ENCODE data around the gene CCDC192.
"Not testable (repeated sequence)": the region's sequence is repeated elsewhere in the genome, so short reads cannot be mapped to it uniquely, and the experiment has no call there.

Gene CCDC192

GRCh38 chr5:127766676-127767335 is 63.6 kb downstream of the CCDC192 start:
- H3K27ac ChIP-seq (ENCODE audit: low read depth, low read length): no peak overlapping the region
- H3K9me3 ChIP-seq (ENCODE audit: control insufficient read depth, insufficient read depth, low read depth, low read length): no peaks in the 10 kb centered on the region
- peaks cover 3% of the 10 kb centered on the region for H3K4me1 ChIP-seq (ENCODE audit: control insufficient read depth, insufficient read depth, low read length)
- no peaks in the 10 kb centered on the region for H3K36me3 ChIP-seq (ENCODE audit: control insufficient read depth, insufficient read depth, low read length)
- no peaks in the 10 kb centered on the region for H3K27me3 ChIP-seq (ENCODE audit: control insufficient read depth, insufficient read depth, low read length)
- no peak overlapping the region for H3K9ac ChIP-seq (ENCODE audit: low read length)
- H3K4me3 ChIP-seq (ENCODE audit: low read depth, low read length): no peak overlapping the region

DNA sequence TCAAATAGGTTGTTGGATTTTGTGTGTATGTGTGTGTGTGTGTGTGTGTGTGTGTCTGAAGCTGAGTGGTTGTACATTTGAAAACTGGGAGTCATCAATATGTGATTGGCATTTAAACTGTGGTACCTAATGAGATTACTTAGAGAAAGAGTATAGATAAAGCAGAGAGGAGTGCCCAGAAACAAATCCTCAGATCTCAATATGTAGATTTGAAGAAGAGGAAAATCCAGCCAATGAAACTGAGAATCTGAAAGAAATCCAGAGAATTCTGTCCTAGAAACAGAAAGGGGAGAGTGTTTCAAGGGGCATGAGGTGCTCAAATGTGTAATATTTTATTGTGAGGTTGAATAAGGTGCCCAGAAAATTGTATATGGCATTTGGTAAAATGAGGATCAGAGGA is 66.2 kb downstream of the CCDC192 start:
- Histone ChIP-seq H3K27me3 (ENCODE audit: control insufficient read depth, insufficient read depth, low read length) (no peaks in the 10 kb centered on the region), H3K9ac (ENCODE audit: low read length) (no peak overlapping the region), H3K4me1 (ENCODE audit: control insufficient read depth, insufficient read depth, low read length) (peaks cover 3% of the 10 kb centered on the region; the same call in 1 of the 2 replicates), H3K9me3 (ENCODE audit: control insufficient read depth, insufficient read depth, low read depth, low read length) (no peaks in the 10 kb centered on the region), H3K27ac (ENCODE audit: low read depth, low read length) (no peak overlapping the region), H3K36me3 (ENCODE audit: control insufficient read depth, insufficient read depth, low read length) (no peaks in the 10 kb centered on the region), H3K4me3 (ENCODE audit: low read depth, low read length) (no peak overlapping the region)

GRCh38 chr5:127770272-127770671 is 67.1 kb downstream of the CCDC192 start:
- no peaks in the 10 kb centered on the region for H3K27me3 ChIP-seq (ENCODE audit: control insufficient read depth, insufficient read depth, low read length)
- H3K4me3 ChIP-seq (ENCODE audit: low read depth, low read length): no peak overlapping the region
- peaks cover 3% of the 10 kb centered on the region; the same call in 1 of the 2 replicates for H3K4me1 ChIP-seq (ENCODE audit: control insufficient read depth, insufficient read depth, low read length)

DNA sequence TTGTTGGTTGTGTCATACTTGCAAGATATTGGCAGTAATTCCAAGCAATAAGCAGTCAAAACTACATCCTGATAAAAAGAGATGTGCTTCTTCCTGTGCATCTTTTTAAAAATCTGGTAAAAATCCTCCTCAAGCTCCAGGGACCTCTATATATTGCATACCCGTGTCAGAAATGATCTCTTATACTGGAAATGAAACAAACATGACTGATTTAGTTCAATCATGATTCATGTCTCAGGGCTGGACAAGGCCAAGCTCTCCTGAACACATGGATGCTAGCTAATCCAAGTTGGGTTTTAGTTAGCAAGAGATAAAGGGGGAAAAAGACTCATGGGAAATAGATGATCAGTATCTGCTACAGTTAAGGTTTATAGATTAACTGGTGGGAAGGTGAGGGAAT is 69.3 kb downstream of the CCDC192 start:
- Histone ChIP-seq H3K9ac (ENCODE audit: low read length) (no peak overlapping the region), H3K36me3 (ENCODE audit: control insufficient read depth, insufficient read depth, low read length) (no peaks in the 10 kb centered on the region), H3K4me3 (ENCODE audit: low read depth, low read length) (no peak overlapping the region), H3K27me3 (ENCODE audit: control insufficient read depth, insufficient read depth, low read length) (no peaks in the 10 kb centered on the region), H3K27ac (ENCODE audit: low read depth, low read length) (no peak overlapping the region), H3K9me3 (ENCODE audit: control insufficient read depth, insufficient read depth, low read depth, low read length) (peaks cover 12% of the 10 kb centered on the region; the same call in 1 of the 2 replicates), H3K4me1 (ENCODE audit: control insufficient read depth, insufficient read depth, low read length) (no peaks in the 10 kb centered on the region)

More at GRCh38 chr5:127770272-127770671, 67.1 kb downstream of the CCDC192 start:
- no peaks in the 10 kb centered on the region for H3K36me3 ChIP-seq (ENCODE audit: control insufficient read depth, insufficient read depth, low read length)
- H3K9ac ChIP-seq (ENCODE audit: low read length): no peak overlapping the region
- H3K9me3 ChIP-seq (ENCODE audit: control insufficient read depth, insufficient read depth, low read depth, low read length): peaks cover 3% of the 10 kb centered on the region; the same call in 1 of the 2 replicates
- no peak overlapping the region for H3K27ac ChIP-seq (ENCODE audit: low read depth, low read length)

GRCh38 chr5:127774221-127774620 is 71.0 kb downstream of the CCDC192 start:
- Histone ChIP-seq H3K36me3 (ENCODE audit: control insufficient read depth, insufficient read depth, low read length) (no peaks in the 10 kb centered on the region), H3K9me3 (ENCODE audit: control insufficient read depth, insufficient read depth, low read depth, low read length) (peaks cover 13% of the 10 kb centered on the region; the same call in 1 of the 2 replicates), H3K4me1 (ENCODE audit: control insufficient read depth, insufficient read depth, low read length) (no peaks in the 10 kb centered on the region), H3K9ac (ENCODE audit: low read length) (no peak overlapping the region), H3K27me3 (ENCODE audit: control insufficient read depth, insufficient read depth, low read length) (no peaks in the 10 kb centered on the region), H3K4me3 (ENCODE audit: low read depth, low read length) (no peak overlapping the region), H3K27ac (ENCODE audit: low read depth, low read length) (no peak overlapping the region)

GRCh38 chr5:127776477-127776876 is 73.3 kb downstream of the CCDC192 start:
- H3K9me3 ChIP-seq (ENCODE audit: control insufficient read depth, insufficient read depth, low read depth, low read length): peaks cover 13% of the 10 kb centered on the region; the same call in 1 of the 2 replicates

GRCh38 chr5:127777957-127778356 is 74.8 kb downstream of the CCDC192 start:
- Histone ChIP-seq H3K36me3 (ENCODE audit: control insufficient read depth, insufficient read depth, low read length) (no peaks in the 10 kb centered on the region), H3K9me3 (ENCODE audit: control insufficient read depth, insufficient read depth, low read depth, low read length) (peaks cover 13% of the 10 kb centered on the region; the same call in 1 of the 2 replicates), H3K9ac (ENCODE audit: low read length) (no peak overlapping the region), H3K4me1 (ENCODE audit: control insufficient read depth, insufficient read depth, low read length) (no peaks in the 10 kb centered on the region), H3K27me3 (ENCODE audit: control insufficient read depth, insufficient read depth, low read length) (no peaks in the 10 kb centered on the region), H3K4me3 (ENCODE audit: low read depth, low read length) (no peak overlapping the region), H3K27ac (ENCODE audit: low read depth, low read length) (no peak overlapping the region)

More at GRCh38 chr5:127776477-127776876, 73.3 kb downstream of the CCDC192 start:
- Histone ChIP-seq H3K36me3 (ENCODE audit: control insufficient read depth, insufficient read depth, low read length) (no peaks in the 10 kb centered on the region), H3K27me3 (ENCODE audit: control insufficient read depth, insufficient read depth, low read length) (no peaks in the 10 kb centered on the region), H3K4me3 (ENCODE audit: low read depth, low read length) (no peak overlapping the region), H3K4me1 (ENCODE audit: control insufficient read depth, insufficient read depth, low read length) (no peaks in the 10 kb centered on the region), H3K9ac (ENCODE audit: low read length) (no peak overlapping the region), H3K27ac (ENCODE audit: low read depth, low read length) (no peak overlapping the region)

DNA sequence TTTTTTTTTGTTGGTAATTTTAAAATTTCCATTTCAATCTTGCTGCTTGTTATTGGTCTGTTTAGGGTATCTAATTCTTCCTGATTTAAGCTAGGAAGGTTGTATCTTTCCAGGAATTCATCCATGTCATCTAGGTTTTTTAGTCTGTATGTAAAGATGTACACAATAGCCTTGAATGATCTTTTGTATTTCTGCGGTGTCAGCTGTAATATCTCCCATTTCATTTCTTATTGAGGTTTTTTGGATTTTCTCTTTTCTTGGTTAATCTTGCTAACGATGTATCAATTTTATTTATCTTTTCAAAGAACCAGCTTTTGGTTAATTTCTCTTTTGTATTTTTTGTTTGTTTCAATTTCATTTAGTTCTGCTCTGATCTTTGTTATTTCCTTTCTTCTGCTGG is 79.3 kb downstream of the CCDC192 start:
- H3K9me3 ChIP-seq (ENCODE audit: control insufficient read depth, insufficient read depth, low read depth, low read length); H3K27me3 ChIP-seq (ENCODE audit: control insufficient read depth, insufficient read depth, low read length); H3K9ac ChIP-seq (ENCODE audit: low read length); H3K4me3 ChIP-seq (ENCODE audit: low read depth, low read length); H3K36me3 ChIP-seq (ENCODE audit: control insufficient read depth, insufficient read depth, low read length); H3K4me1 ChIP-seq (ENCODE audit: control insufficient read depth, insufficient read depth, low read length); H3K27ac ChIP-seq (ENCODE audit: low read depth, low read length): not testable (repeated sequence)

GRCh38 chr5:127785098-127785927 is 82.1 kb downstream of the CCDC192 start:
- H3K4me1 ChIP-seq (ENCODE audit: control insufficient read depth, insufficient read depth, low read length): no peaks in the 10 kb centered on the region
- no peak overlapping the region for H3K9ac ChIP-seq (ENCODE audit: low read length)
- no peaks in the 10 kb centered on the region for H3K36me3 ChIP-seq (ENCODE audit: control insufficient read depth, insufficient read depth, low read length)
- no peaks in the 10 kb centered on the region for H3K27me3 ChIP-seq (ENCODE audit: control insufficient read depth, insufficient read depth, low read length)
- no peak overlapping the region for H3K27ac ChIP-seq (ENCODE audit: low read depth, low read length)
- H3K4me3 ChIP-seq (ENCODE audit: low read depth, low read length): no peak overlapping the region
- no peaks in the 10 kb centered on the region for H3K9me3 ChIP-seq (ENCODE audit: control insufficient read depth, insufficient read depth, low read depth, low read length)

GRCh38 chr5:127791439-127791838 is 88.2 kb downstream of the CCDC192 start:
- peaks cover 2% of the 10 kb centered on the region; the same call in 1 of the 2 replicates for H3K9me3 ChIP-seq (ENCODE audit: control insufficient read depth, insufficient read depth, low read depth, low read length)
- no peak overlapping the region for H3K27ac ChIP-seq (ENCODE audit: low read depth, low read length)
- H3K4me1 ChIP-seq (ENCODE audit: control insufficient read depth, insufficient read depth, low read length): no peaks in the 10 kb centered on the region
- H3K36me3 ChIP-seq (ENCODE audit: control insufficient read depth, insufficient read depth, low read length): no peaks in the 10 kb centered on the region
- no peaks in the 10 kb centered on the region for H3K27me3 ChIP-seq (ENCODE audit: control insufficient read depth, insufficient read depth, low read length)
- H3K4me3 ChIP-seq (ENCODE audit: low read depth, low read length): no peak overlapping the region
- no peak overlapping the region for H3K9ac ChIP-seq (ENCODE audit: low read length)

GRCh38 chr5:127791908-127792307 is 88.7 kb downstream of the CCDC192 start:
- not testable (repeated sequence) for H3K36me3 ChIP-seq (ENCODE audit: control insufficient read depth, insufficient read depth, low read length); H3K9me3 ChIP-seq (ENCODE audit: control insufficient read depth, insufficient read depth, low read depth, low read length); H3K27me3 ChIP-seq (ENCODE audit: control insufficient read depth, insufficient read depth, low read length); H3K4me1 ChIP-seq (ENCODE audit: control insufficient read depth, insufficient read depth, low read length); H3K4me3 ChIP-seq (ENCODE audit: low read depth, low read length); H3K9ac ChIP-seq (ENCODE audit: low read length); H3K27ac ChIP-seq (ENCODE audit: low read depth, low read length)

Measured in HUES6 (cell line).